OCI-LY1 (cell line): ENCODE data around the gene AGAP9.

Experiments
- H2AFZ ChIP-seq: fragments of 200-600 bp; sonication (generic), shearing (Covaris generic); 2 replicates; pipeline ENCODE4 v1.6.0; 2014; ENCODE audit warnings: antibody characterized with exemption, mild to moderate bottlenecking, low read length
- H3F3A ChIP-seq: fragments of 200-600 bp; sonication (generic), shearing (Covaris generic); 2 replicates; pipeline ENCODE4 v1.6.0; 2014; ENCODE audit warnings: mild to moderate bottlenecking, antibody characterized with exemption, low read length, moderate library complexity; ENCODE audit not compliant: insufficient read depth
- H3K27ac ChIP-seq: fragments of 200-600 bp; sonication (generic); 2 replicates; pipeline ENCODE4 v1.5.1; 2014; ENCODE audit warnings: low read length, mixed run types, mild to moderate bottlenecking, low read depth; ENCODE audit not compliant: poor library complexity, severe bottlenecking
- H3K27me3 ChIP-seq: fragments of 200-600 bp; sonication (generic); 2 replicates; pipeline ENCODE4 v1.6.0; 2014; ENCODE audit warnings: antibody characterized with exemption, mild to moderate bottlenecking, low read length, moderate library complexity; ENCODE audit not compliant: insufficient read depth
- H3K36me3 ChIP-seq: fragments of 200-600 bp; sonication (generic); 2 replicates; pipeline ENCODE4 v1.6.1; 2014; ENCODE audit warnings: mild to moderate bottlenecking, antibody characterized with exemption, low read length, moderate library complexity, mixed read lengths; ENCODE audit not compliant: insufficient read depth
- H3K4me1 ChIP-seq: fragments of 200-600 bp; sonication (generic); 2 replicates; pipeline ENCODE4 v1.5.1; 2014; ENCODE audit warnings: mild to moderate bottlenecking, low read length, moderate library complexity; ENCODE audit not compliant: insufficient read depth, severe bottlenecking
- H3K4me2 ChIP-seq: fragments of 200-600 bp; sonication (generic), shearing (Covaris generic); 2 replicates; pipeline ENCODE4 v1.6.1; 2014; ENCODE audit warnings: low read length
- H3K4me3 ChIP-seq: fragments of 200-600 bp; sonication (generic); 2 replicates; pipeline ENCODE4 v1.5.1; 2014; ENCODE audit warnings: low read length, low read depth, mild to moderate bottlenecking, mixed read lengths; ENCODE audit not compliant: poor library complexity, severe bottlenecking
- H3K79me2 ChIP-seq: fragments of 200-600 bp; shearing (Covaris generic); 2 replicates; pipeline ENCODE4 v1.6.1; 2016; ENCODE audit warnings: mixed run types, low read length, mixed read lengths; ENCODE audit not compliant: insufficient read depth
- H3K9ac ChIP-seq: fragments of 200-600 bp; sonication (generic), shearing (Covaris generic); 2 replicates; pipeline ENCODE4 v1.6.1; 2014; ENCODE audit warnings: mild to moderate bottlenecking, low read length, mixed read lengths
- H3K9me2 ChIP-seq: fragments of 200-600 bp; sonication (generic), shearing (Covaris generic); 2 replicates; pipeline ENCODE4 v1.6.1; 2014; ENCODE audit warnings: low read depth, mild to moderate bottlenecking, low read length, mixed read lengths
- H3K9me3 ChIP-seq: fragments of 200-600 bp; shearing (Covaris generic); 2 replicates; pipeline ENCODE4 v1.6.1; 2014; ENCODE audit warnings: low read length, mixed read lengths
- H4K20me1 ChIP-seq: fragments of 200-600 bp; sonication (generic), shearing (Covaris generic); 2 replicates; pipeline ENCODE4 v1.6.0; 2016; ENCODE audit warnings: mild to moderate bottlenecking, low read length; ENCODE audit not compliant: insufficient read depth
- CTCF ChIP-seq: fragments of 200-600 bp; sonication (generic), shearing (Covaris generic); IDR thresholded peaks from 2 replicates; pipeline ENCODE4 v1.5.1; 2017; ENCODE audit warnings: mild to moderate bottlenecking, antibody characterized with exemption, low read length, moderate library complexity, mixed read lengths
- EZH2 ChIP-seq: fragments of 200-600 bp; sonication (generic), shearing (Covaris generic); IDR thresholded peaks from 2 replicates; pipeline ENCODE4 v1.8.0; 2017; ENCODE audit warnings: borderline replicate concordance, mixed run types, mild to moderate bottlenecking, antibody characterized with exemption, low read length, moderate library complexity, mixed read lengths

Gene AGAP9

GRCh38 chr10:47457826-47458225, 65.6 kb downstream of the AGAP9 start:
- Histone ChIP-seq H3K9me3 (no peaks in the 10 kb centered on the region), H3K9me2 (no peaks in the 10 kb centered on the region), H3K4me1 (no peaks in the 10 kb centered on the region), H3K9ac (no peak overlapping the region), H3K27ac (no peak overlapping the region), H4K20me1 (no peaks in the 10 kb centered on the region), H3K79me2 (no peaks in the 10 kb centered on the region), H2AFZ (no peak overlapping the region), H3F3A (no peaks in the 10 kb centered on the region), H3K27me3 (no peaks in the 10 kb centered on the region), H3K4me3 (no peak overlapping the region), H3K4me2 (no peak overlapping the region), H3K36me3 (no peaks in the 10 kb centered on the region)
- TF ChIP-seq EZH2 (no peak), CTCF (no peak)

GRCh38 chr10:47457528-47457820, 66.0 kb downstream of the AGAP9 start:
- TF ChIP-seq EZH2 (no peak), CTCF (no peak)
- H3K4me1 ChIP-seq = no peaks in the 10 kb centered on the region
- no peaks in the 10 kb centered on the region for H3K9me3 ChIP-seq
- H2AFZ ChIP-seq = no peak overlapping the region
- H3K9me2 ChIP-seq = no peaks in the 10 kb centered on the region
- no peaks in the 10 kb centered on the region for H3K27me3 ChIP-seq
- H3K4me2 ChIP-seq = no peak overlapping the region
- no peaks in the 10 kb centered on the region for H3K36me3 ChIP-seq
- H3K79me2 ChIP-seq = no peaks in the 10 kb centered on the region
- no peak overlapping the region for H3K27ac ChIP-seq
- no peak overlapping the region for H3K9ac ChIP-seq
- H3K4me3 ChIP-seq = no peak overlapping the region
- H4K20me1 ChIP-seq = no peaks in the 10 kb centered on the region
- H3F3A ChIP-seq = no peaks in the 10 kb centered on the region

GRCh38 chr10:47456794-47457527, 66.5 kb downstream of the AGAP9 start:
- H3K4me2 ChIP-seq = no peak overlapping the region

More at GRCh38 chr10:47456794-47457527, 66.5 kb downstream of the AGAP9 start:
- Histone ChIP-seq H3F3A (no peaks in the 10 kb centered on the region), H4K20me1 (no peaks in the 10 kb centered on the region), H3K9me2 (no peaks in the 10 kb centered on the region), H3K4me1 (no peaks in the 10 kb centered on the region), H2AFZ (no peak overlapping the region), H3K27ac (no peak overlapping the region), H3K9me3 (no peaks in the 10 kb centered on the region), H3K27me3 (no peaks in the 10 kb centered on the region), H3K4me3 (no peak overlapping the region), H3K79me2 (no peaks in the 10 kb centered on the region), H3K36me3 (no peaks in the 10 kb centered on the region), H3K9ac (no peak overlapping the region)
- no peak for TF ChIP-seq CTCF
- TF ChIP-seq EZH2 = no peak
